ENCODE data around the gene PLAGL1. TPM values are rescaled to one million over a fixed set of nuclear protein-coding genes. Genes with fewer than 3 reads are reported as not detected.

PLAGL1 gene
- total and polyA plus RNA-seq, 2 of the 13 experiments (the other 11 are each of a cell fraction or from before 2014, with no cell fraction given), result 0.60 to 2.3 TPM

DNA sequence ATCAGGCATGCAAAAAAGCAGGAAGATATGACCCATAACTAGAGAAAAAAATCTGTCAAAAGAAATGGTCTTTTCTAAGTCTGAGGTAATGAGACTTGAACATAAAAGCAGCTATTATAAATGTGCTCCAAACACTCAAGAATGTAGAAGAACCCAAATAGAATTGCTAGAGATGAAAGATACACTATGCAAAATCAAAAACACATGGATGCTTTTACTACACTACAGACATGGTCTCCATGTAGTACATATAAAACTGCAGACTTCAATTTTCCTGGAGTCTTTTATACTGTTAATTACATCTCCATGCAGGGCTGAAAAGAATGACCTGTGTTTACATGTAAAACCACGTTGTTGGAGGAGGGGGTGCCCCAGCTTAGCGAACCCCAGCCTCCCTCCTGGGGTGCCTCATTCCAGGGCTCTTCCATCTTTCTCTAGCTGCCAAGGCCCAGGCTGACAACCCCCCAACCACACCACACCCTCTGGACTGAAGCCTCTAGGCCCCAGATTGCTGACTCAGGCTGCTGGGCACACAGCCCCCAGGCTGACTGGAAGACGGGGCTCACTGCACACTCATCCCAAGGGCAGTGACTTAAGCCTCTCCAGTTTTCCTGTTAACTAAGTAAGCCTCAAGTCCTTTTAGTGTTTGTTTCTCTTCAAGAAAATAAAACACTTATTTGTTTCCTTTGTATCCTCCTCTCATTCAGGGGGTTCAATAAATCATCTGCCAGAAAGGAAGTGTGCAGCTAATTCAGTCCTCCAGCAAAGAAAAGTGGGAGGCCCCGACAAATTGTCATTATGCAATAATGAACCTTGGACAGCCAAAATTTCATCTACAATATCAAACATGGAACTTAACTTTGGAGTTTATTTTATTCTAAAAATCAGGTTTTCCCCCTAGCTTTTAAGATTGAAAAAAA lies 26.0 kb upstream of the PLAGL1 start:
- ChIA-PET CTCF (ENCODE audit: low intra/inter-chr PET ratio, low total read pairs) (no interaction called here), POLR2A (no interaction called here)
- in situ Hi-C loops (cut with HindIII; ENCODE audit: extremely low pct_ligation_motif_present, low pct_unique_long_range_greater_than_20kb) (no loop called here), intact Hi-C loops (cut with micrococcal nuclease; ENCODE audit: unreplicated experiment) (no loop called here)
- H3K79me2 ChIP-seq (ENCODE audit: insufficient read depth, low read length), result no peaks in the 10 kb centered on the region
- FAIRE-seq, result no peak
- H3K27ac ChIP-seq (ENCODE audit: extremely low read length, insufficient read depth, low read length), result no peak overlapping the region
- WGBS (ENCODE audit: low lambda C conversion rate), result 4% methylated on average over 4 of the region's 4 CpGs
- no peak for ATAC-seq
- H3K4me3 ChIP-seq (replicated peaks in 1 of 3; ENCODE audit: insufficient read depth in 1 of 3, low read depth in 2 of 3, low read length in 3 of 3), result no peak overlapping the region
- H3K9me3 ChIP-seq (ENCODE audit: low read length), result no peaks in the 10 kb centered on the region
- BruUV-seq (replicated peaks), result no TSS peak
- peaks cover 0 to 14% of the 10 kb centered on the region in 2 experiments; a peak in 3 of 5 replicates for H3K27me3 ChIP-seq (ENCODE audit: control insufficient read depth in 1 of 2, insufficient read depth in 2 of 2, low read length in 2 of 2)
- no peak for DNase-seq (ENCODE audit: low spot score)
- peaks cover 14% of the 10 kb centered on the region for H3K4me1 ChIP-seq (ENCODE audit: insufficient read depth, low read length)
- no peak overlapping the region for H3K4me2 ChIP-seq (ENCODE audit: low read depth, low read length)
- H4K20me1 ChIP-seq (ENCODE audit: insufficient read depth, low read length), result no peaks in the 10 kb centered on the region
- H2AFZ ChIP-seq (ENCODE audit: low read length), result no peak overlapping the region
- no peaks in the 10 kb centered on the region for H3K36me3 ChIP-seq (replicated peaks in 1 of 2; ENCODE audit: control insufficient read depth in 1 of 2, insufficient read depth in 2 of 2, low read length in 2 of 2)
- H3K9ac ChIP-seq (ENCODE audit: insufficient read depth, low read depth, low read length), result no peak overlapping the region
- TF ChIP-seq, protein P1, sequence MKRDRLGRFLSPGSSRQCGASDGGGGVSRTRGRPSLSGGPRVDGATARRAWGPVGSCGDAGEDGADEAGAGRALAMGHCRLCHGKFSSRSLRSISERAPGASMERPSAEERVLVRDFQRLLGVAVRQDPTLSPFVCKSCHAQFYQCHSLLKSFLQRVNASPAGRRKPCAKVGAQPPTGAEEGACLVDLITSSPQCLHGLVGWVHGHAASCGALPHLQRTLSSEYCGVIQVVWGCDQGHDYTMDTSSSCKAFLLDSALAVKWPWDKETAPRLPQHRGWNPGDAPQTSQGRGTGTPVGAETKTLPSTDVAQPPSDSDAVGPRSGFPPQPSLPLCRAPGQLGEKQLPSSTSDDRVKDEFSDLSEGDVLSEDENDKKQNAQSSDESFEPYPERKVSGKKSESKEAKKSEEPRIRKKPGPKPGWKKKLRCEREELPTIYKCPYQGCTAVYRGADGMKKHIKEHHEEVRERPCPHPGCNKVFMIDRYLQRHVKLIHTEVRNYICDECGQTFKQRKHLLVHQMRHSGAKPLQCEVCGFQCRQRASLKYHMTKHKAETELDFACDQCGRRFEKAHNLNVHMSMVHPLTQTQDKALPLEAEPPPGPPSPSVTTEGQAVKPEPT (CRISPR knock-in tag; IDR thresholded peaks at IDR 0.05; ENCODE audit: low read depth), result no peak
- TF ChIP-seq, protein P2, sequence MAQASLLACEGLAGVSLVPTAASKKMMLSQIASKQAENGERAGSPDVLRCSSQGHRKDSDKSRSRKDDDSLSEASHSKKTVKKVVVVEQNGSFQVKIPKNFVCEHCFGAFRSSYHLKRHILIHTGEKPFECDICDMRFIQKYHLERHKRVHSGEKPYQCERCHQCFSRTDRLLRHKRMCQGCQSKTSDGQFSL (CRISPR knock-in tag; IDR thresholded peaks at IDR 0.05), result no peak
- TF ChIP-seq JUN (CRISPR knock-in tag; IDR thresholded peaks at IDR 0.05) (no peak), ZNF841 (CRISPR knock-in tag; IDR thresholded peaks at IDR 0.05; ENCODE audit: borderline replicate concordance) (no peak), ZNF207 (IDR thresholded peaks at IDR 0.05; ENCODE audit: borderline replicate concordance) (no peak), SMAD3 (CRISPR knock-in tag; IDR thresholded peaks at IDR 0.05) (no peak), ZNF576 (CRISPR knock-in tag; IDR thresholded peaks at IDR 0.05) (no peak), CEBPB (IDR thresholded peaks at IDR 0.05; ENCODE audit: borderline replicate concordance, low read depth, low read length) (peak; percentile 45; the same call in 1 of the 2 replicates), ZNF101 (CRISPR knock-in tag; IDR thresholded peaks at IDR 0.05; ENCODE audit: borderline replicate concordance, low read depth) (no peak), MAFK (conservative IDR thresholded peaks at IDR 0.05 in 1 of 2, IDR thresholded peaks at IDR 0.05 in 1 of 2; ENCODE audit: low read length in 2 of 2) (peak; percentile 20 to 57; a peak in 2 of 4 replicates), ZNF790 (CRISPR knock-in tag; IDR thresholded peaks at IDR 0.05; ENCODE audit: borderline replicate concordance) (no peak), ZFP36L2 (CRISPR knock-in tag; IDR thresholded peaks at IDR 0.05) (no peak), MAFF (IDR thresholded peaks at IDR 0.05; ENCODE audit: low read depth, low read length) (0 out of 2 replicates have a peak, but pooled peaks have one; percentile 15), NCOR1 (IDR thresholded peaks at IDR 0.05; ENCODE audit: borderline replicate concordance, low read length) (0 out of 2 replicates have a peak, but pooled peaks have one; percentile 22), THYN1 (CRISPR knock-in tag; IDR thresholded peaks at IDR 0.05; ENCODE audit: borderline replicate concordance, low read depth) (no peak), FOXA1 (IDR thresholded peaks at IDR 0.05) (no peak), FOXA1 (CRISPR knock-in tag; IDR thresholded peaks at IDR 0.05) (no peak), ZNF205 (CRISPR knock-in tag; IDR thresholded peaks at IDR 0.05) (no peak)
- TF ChIP-seq, protein P3, sequence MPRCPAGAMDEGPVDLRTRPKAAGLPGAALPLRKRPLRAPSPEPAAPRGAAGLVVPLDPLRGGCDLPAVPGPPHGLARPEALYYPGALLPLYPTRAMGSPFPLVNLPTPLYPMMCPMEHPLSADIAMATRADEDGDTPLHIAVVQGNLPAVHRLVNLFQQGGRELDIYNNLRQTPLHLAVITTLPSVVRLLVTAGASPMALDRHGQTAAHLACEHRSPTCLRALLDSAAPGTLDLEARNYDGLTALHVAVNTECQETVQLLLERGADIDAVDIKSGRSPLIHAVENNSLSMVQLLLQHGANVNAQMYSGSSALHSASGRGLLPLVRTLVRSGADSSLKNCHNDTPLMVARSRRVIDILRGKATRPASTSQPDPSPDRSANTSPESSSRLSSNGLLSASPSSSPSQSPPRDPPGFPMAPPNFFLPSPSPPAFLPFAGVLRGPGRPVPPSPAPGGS (CRISPR knock-in tag; IDR thresholded peaks at IDR 0.05), result no peak
- TF ChIP-seq, protein P4, sequence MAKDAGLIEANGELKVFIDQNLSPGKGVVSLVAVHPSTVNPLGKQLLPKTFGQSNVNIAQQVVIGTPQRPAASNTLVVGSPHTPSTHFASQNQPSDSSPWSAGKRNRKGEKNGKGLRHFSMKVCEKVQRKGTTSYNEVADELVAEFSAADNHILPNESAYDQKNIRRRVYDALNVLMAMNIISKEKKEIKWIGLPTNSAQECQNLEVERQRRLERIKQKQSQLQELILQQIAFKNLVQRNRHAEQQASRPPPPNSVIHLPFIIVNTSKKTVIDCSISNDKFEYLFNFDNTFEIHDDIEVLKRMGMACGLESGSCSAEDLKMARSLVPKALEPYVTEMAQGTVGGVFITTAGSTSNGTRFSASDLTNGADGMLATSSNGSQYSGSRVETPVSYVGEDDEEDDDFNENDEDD (CRISPR knock-in tag; IDR thresholded peaks at IDR 0.05; ENCODE audit: borderline replicate concordance), result no peak
